HUES6 (cell line): ENCODE measurements around the gene SAE1.
"Not testable (repeated sequence)": the region's sequence is repeated elsewhere in the genome, so short reads cannot be mapped to it uniquely, and the experiment has no call there.

Experiments
- H3K27ac ChIP-seq: 2 replicates; pipeline ENCODE4 v1.7.0; 2013; ENCODE audit warnings: low read depth, mild to moderate bottlenecking, low read length, inconsistent platforms
- H3K27me3 ChIP-seq: 2 replicates; pipeline ENCODE4 v1.6.1; 2013; ENCODE audit warnings: low read length; ENCODE audit not compliant: control insufficient read depth, insufficient read depth
- H3K36me3 ChIP-seq: 2 replicates; pipeline ENCODE4 v1.6.1; 2013; ENCODE audit warnings: low read length; ENCODE audit not compliant: control insufficient read depth, insufficient read depth
- H3K4me1 ChIP-seq: 2 replicates; pipeline ENCODE4 v1.6.1; 2013; ENCODE audit warnings: low read length; ENCODE audit not compliant: control insufficient read depth, insufficient read depth
- H3K4me3 ChIP-seq: 2 replicates; pipeline ENCODE4 v1.5.1; 2013; ENCODE audit warnings: low read depth, low read length
- H3K9ac ChIP-seq: one replicate; pipeline ENCODE4 v1.6.1; 2013; ENCODE audit warnings: mild to moderate bottlenecking, low read length
- H3K9me3 ChIP-seq: 2 replicates; pipeline ENCODE4 v1.6.1; 2013; ENCODE audit warnings: low read depth, low read length; ENCODE audit not compliant: control insufficient read depth, insufficient read depth

SAE1 gene

GRCh38 chr19:47096100-47096704, 34.4 kb upstream of the SAE1 start:
- Histone ChIP-seq H3K27ac (peak overlapping the region; percentile 41; the same call in 1 of the 2 replicates), H3K36me3 (peaks cover 43% of the 10 kb centered on the region), H3K4me1 (peaks cover 40% of the 10 kb centered on the region), H3K9me3 (no peaks in the 10 kb centered on the region), H3K27me3 (no peaks in the 10 kb centered on the region), H3K4me3 (no peak overlapping the region), H3K9ac (no peak overlapping the region)

GRCh38 chr19:47096721-47097120, 33.9 kb upstream of the SAE1 start:
- H3K4me3 ChIP-seq: no peak overlapping the region
- H3K4me1 ChIP-seq: peaks cover 40% of the 10 kb centered on the region
- H3K9ac ChIP-seq: no peak overlapping the region
- no peaks in the 10 kb centered on the region for H3K27me3 ChIP-seq
- no peak overlapping the region for H3K27ac ChIP-seq
- H3K9me3 ChIP-seq: no peaks in the 10 kb centered on the region
- peaks cover 41% of the 10 kb centered on the region for H3K36me3 ChIP-seq

- Histone ChIP-seq H3K9me3 (no peaks in the 10 kb centered on the region), H3K4me3 (no peak overlapping the region), H3K36me3 (peaks cover 33% of the 10 kb centered on the region), H3K27ac (no peak overlapping the region), H3K4me1 (peaks cover 46% of the 10 kb centered on the region), H3K9ac (no peak overlapping the region), H3K27me3 (no peaks in the 10 kb centered on the region)
Measured at GRCh38 chr19:47097396-47098201, 33.0 kb upstream of the SAE1 start.

GRCh38 chr19:47098608-47099007, 32.0 kb upstream of the SAE1 start:
- H3K36me3 ChIP-seq: peaks cover 24% of the 10 kb centered on the region
- no peaks in the 10 kb centered on the region for H3K27me3 ChIP-seq
- no peak overlapping the region for H3K27ac ChIP-seq
- H3K4me1 ChIP-seq: peaks cover 46% of the 10 kb centered on the region
- H3K9me3 ChIP-seq: no peaks in the 10 kb centered on the region
- no peak overlapping the region for H3K4me3 ChIP-seq
- no peak overlapping the region for H3K9ac ChIP-seq

- Histone ChIP-seq H3K4me1 (peaks cover 46% of the 10 kb centered on the region), H3K9me3 (no peaks in the 10 kb centered on the region)
Measured at GRCh38 chr19:47099576-47100050, 31.0 kb upstream of the SAE1 start.

GRCh38 chr19:47100290-47100689, 30.3 kb upstream of the SAE1 start:
- H3K27me3 ChIP-seq: no peaks in the 10 kb centered on the region

More at GRCh38 chr19:47099576-47100050, 31.0 kb upstream of the SAE1 start:
- Histone ChIP-seq H3K4me3 (no peak overlapping the region), H3K27me3 (no peaks in the 10 kb centered on the region), H3K27ac (no peak overlapping the region), H3K9ac (no peak overlapping the region), H3K36me3 (peaks cover 15% of the 10 kb centered on the region)

GRCh38 chr19:47101116-47101515, 29.5 kb upstream of the SAE1 start:
- not testable (repeated sequence) for H3K9me3 ChIP-seq, H3K4me3 ChIP-seq, H3K9ac ChIP-seq, H3K27ac ChIP-seq, H3K27me3 ChIP-seq
- H3K36me3 ChIP-seq: peaks cover 18% of the 10 kb centered on the region
- H3K4me1 ChIP-seq: peaks cover 36% of the 10 kb centered on the region

More at GRCh38 chr19:47100290-47100689, 30.3 kb upstream of the SAE1 start:
- Histone ChIP-seq H3K4me1 (peaks cover 41% of the 10 kb centered on the region), H3K9ac (no peak overlapping the region), H3K9me3 (no peaks in the 10 kb centered on the region), H3K36me3 (peaks cover 15% of the 10 kb centered on the region), H3K27ac (no peak overlapping the region), H3K4me3 (no peak overlapping the region)

- Histone ChIP-seq H3K4me1 (peaks cover 38% of the 10 kb centered on the region), H3K27ac (no peak overlapping the region), H3K4me3 (no peak overlapping the region), H3K36me3 (peaks cover 19% of the 10 kb centered on the region), H3K9me3 (no peaks in the 10 kb centered on the region), H3K9ac (no peak overlapping the region), H3K27me3 (no peaks in the 10 kb centered on the region)
Measured at GRCh38 chr19:47102346-47103060, 28.1 kb upstream of the SAE1 start.

GRCh38 chr19:47104680-47105079, 26.0 kb upstream of the SAE1 start:
- Histone ChIP-seq H3K4me3 (no peak overlapping the region), H3K9me3 (no peaks in the 10 kb centered on the region), H3K27ac (no peak overlapping the region), H3K36me3 (peaks cover 22% of the 10 kb centered on the region), H3K9ac (no peak overlapping the region), H3K4me1 (peaks cover 46% of the 10 kb centered on the region), H3K27me3 (no peaks in the 10 kb centered on the region)

- H3K27me3 ChIP-seq: no peaks in the 10 kb centered on the region
- no peak overlapping the region for H3K27ac ChIP-seq
- H3K9ac ChIP-seq: no peak overlapping the region
- H3K4me3 ChIP-seq: no peak overlapping the region
- H3K36me3 ChIP-seq: peaks cover 33% of the 10 kb centered on the region
- no peaks in the 10 kb centered on the region for H3K9me3 ChIP-seq
- H3K4me1 ChIP-seq: peaks cover 49% of the 10 kb centered on the region
Measured at GRCh38 chr19:47105874-47106273, 24.8 kb upstream of the SAE1 start.

- Histone ChIP-seq H3K9ac (no peak overlapping the region), H3K4me1 (peaks cover 49% of the 10 kb centered on the region), H3K9me3 (no peaks in the 10 kb centered on the region), H3K27ac (0 out of 2 replicates have a peak overlapping the region, but pooled peaks have one; percentile 0), H3K36me3 (peaks cover 33% of the 10 kb centered on the region), H3K4me3 (no peak overlapping the region), H3K27me3 (no peaks in the 10 kb centered on the region)
Measured at GRCh38 chr19:47106821-47107201, 23.8 kb upstream of the SAE1 start.
